ENCODE measurements around the gene FBLN2.
"Not testable (repeated sequence)": the region's sequence is repeated elsewhere in the genome, so short reads cannot be mapped to it uniquely, and the experiment has no call there.

Gene FBLN2

GRCh38 chr3:13519006-13519791 lies 29.7 kb upstream of the FBLN2 start:
- H3K4me1 Mint-ChIP-seq: no peaks in the 10 kb centered on the region
- peaks cover 14% of the 10 kb centered on the region for H3K27me3 Mint-ChIP-seq
- no peak overlapping the region for H3K4me3 Mint-ChIP-seq
- no peak overlapping the region for H3K27ac Mint-ChIP-seq
- DNase-seq (ENCODE audit: low spot score in 2 of 2) (no peak), ATAC-seq (ENCODE audit: low read depth) (no peak)
- no peaks in the 10 kb centered on the region for H3K36me3 Mint-ChIP-seq
- peaks cover 3% of the 10 kb centered on the region for H3K9me3 Mint-ChIP-seq

GRCh38 chr3:13520326-13520880 lies 28.5 kb upstream of the FBLN2 start:
- no peaks in the 10 kb centered on the region for H3K36me3 Mint-ChIP-seq
- no peak overlapping the region for H3K4me3 Mint-ChIP-seq
- peaks cover 14% of the 10 kb centered on the region for H3K27me3 Mint-ChIP-seq
- no peak overlapping the region for H3K27ac Mint-ChIP-seq
- no peak for DNase-seq (ENCODE audit: low spot score in 2 of 2)
- no peaks in the 10 kb centered on the region for H3K4me1 Mint-ChIP-seq
- peaks cover 3% of the 10 kb centered on the region for H3K9me3 Mint-ChIP-seq
- ATAC-seq (ENCODE audit: low read depth): no peak

DNA sequence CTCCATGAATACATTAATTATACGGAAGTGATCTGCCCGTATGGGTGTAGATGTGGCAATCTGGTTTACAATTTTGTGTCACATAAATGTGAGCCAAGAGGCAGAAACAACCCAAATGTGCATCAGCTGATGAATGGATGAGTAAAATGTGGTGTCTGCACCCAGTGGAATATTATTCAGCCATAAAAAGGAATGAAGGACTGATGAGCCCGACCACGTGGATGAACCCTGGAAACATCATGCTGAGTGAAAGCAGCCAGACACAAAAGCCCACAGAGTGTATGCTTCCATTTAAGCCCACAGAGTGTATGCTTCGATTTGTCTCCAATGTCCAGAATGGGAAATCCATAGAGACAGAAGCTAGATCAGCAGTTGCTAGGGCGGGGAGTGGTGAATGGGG lies 27.6 kb upstream of the FBLN2 start:
- no peak for DNase-seq (ENCODE audit: low spot score in 2 of 2)
- Mint-ChIP-seq H3K4me3 (no peak overlapping the region), H3K4me1 (no peaks in the 10 kb centered on the region), H3K27ac (no peak overlapping the region), H3K27me3 (peaks cover 14% of the 10 kb centered on the region), H3K36me3 (no peaks in the 10 kb centered on the region), H3K9me3 (peaks cover 3% of the 10 kb centered on the region)
- no peak for ATAC-seq (ENCODE audit: low read depth)

DNA sequence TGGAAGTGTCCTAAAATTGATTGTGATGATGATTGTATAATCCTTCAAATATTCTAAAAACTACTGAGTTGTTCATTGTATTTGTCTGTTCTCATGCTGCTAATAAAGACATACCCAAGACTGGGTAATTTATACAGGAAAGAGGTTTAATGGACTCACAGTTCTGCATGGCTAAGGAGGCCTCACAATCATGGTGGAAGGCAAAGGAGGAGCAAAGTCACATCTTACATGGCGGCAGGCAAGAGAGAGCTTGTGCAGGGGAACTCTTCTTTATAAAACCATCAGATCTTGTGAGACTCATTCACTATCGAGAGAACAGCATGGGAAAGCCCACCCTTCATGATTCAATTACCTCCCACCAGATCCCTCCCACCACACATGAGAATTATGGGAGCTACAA lies 27.2 kb upstream of the FBLN2 start:
- not testable (repeated sequence) for H3K9me3 Mint-ChIP-seq; ATAC-seq (ENCODE audit: low read depth); DNase-seq (ENCODE audit: low spot score in 2 of 2); H3K36me3 Mint-ChIP-seq; H3K4me3 Mint-ChIP-seq; H3K4me1 Mint-ChIP-seq; H3K27ac Mint-ChIP-seq
- peaks cover 16% of the 10 kb centered on the region for H3K27me3 Mint-ChIP-seq

GRCh38 chr3:13522236-13522635 lies 26.7 kb upstream of the FBLN2 start:
- H3K27me3 Mint-ChIP-seq: peaks cover 16% of the 10 kb centered on the region
- H3K4me1 Mint-ChIP-seq: no peaks in the 10 kb centered on the region
- ATAC-seq (ENCODE audit: low read depth): no peak
- H3K27ac Mint-ChIP-seq: no peak overlapping the region
- DNase-seq (ENCODE audit: low spot score in 2 of 2): no peak
- H3K4me3 Mint-ChIP-seq: no peak overlapping the region
- H3K9me3 Mint-ChIP-seq: peaks cover 3% of the 10 kb centered on the region
- no peaks in the 10 kb centered on the region for H3K36me3 Mint-ChIP-seq

DNA sequence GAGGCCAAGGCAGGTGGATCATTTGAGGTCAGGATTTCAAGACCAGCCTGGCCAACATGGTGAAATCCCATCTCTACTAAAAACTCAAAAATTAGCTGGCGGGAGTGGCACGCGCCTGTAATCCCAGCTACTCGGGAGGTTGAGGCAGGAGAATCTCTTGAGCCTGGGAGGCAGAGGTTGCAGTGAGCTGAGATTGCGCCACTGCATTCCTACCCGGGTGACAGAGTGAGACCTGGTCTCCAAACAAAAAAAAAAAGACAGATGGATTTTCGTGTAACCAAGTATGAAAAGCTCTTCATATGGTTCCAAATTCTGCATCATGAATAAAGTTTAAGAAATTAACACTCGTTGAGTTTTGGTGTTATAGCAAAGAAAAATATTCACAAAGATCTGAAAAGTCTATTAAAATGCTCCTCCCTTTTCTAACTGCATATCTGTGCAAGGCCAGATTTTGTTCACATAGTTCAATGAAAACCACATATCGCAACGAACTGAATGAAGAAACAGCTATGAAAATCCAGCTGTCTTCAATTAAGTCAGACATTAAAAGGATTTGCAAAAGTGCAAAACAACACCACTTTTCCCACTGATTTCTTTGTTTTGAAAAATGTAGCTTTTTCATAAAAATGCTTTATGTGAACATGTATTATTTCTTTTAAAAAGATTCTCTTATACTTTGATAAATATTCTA lies 23.8 kb upstream of the FBLN2 start:
- DNase-seq (ENCODE audit: low spot score in 2 of 2) (no peak), ATAC-seq (ENCODE audit: low read depth) (no peak)
- H3K27ac Mint-ChIP-seq: no peak overlapping the region
- H3K9me3 Mint-ChIP-seq: peaks cover 3% of the 10 kb centered on the region
- no peak overlapping the region for H3K4me3 Mint-ChIP-seq
- H3K27me3 Mint-ChIP-seq: peaks cover 17% of the 10 kb centered on the region
- H3K4me1 Mint-ChIP-seq: no peaks in the 10 kb centered on the region
- H3K36me3 Mint-ChIP-seq: no peaks in the 10 kb centered on the region

DNA sequence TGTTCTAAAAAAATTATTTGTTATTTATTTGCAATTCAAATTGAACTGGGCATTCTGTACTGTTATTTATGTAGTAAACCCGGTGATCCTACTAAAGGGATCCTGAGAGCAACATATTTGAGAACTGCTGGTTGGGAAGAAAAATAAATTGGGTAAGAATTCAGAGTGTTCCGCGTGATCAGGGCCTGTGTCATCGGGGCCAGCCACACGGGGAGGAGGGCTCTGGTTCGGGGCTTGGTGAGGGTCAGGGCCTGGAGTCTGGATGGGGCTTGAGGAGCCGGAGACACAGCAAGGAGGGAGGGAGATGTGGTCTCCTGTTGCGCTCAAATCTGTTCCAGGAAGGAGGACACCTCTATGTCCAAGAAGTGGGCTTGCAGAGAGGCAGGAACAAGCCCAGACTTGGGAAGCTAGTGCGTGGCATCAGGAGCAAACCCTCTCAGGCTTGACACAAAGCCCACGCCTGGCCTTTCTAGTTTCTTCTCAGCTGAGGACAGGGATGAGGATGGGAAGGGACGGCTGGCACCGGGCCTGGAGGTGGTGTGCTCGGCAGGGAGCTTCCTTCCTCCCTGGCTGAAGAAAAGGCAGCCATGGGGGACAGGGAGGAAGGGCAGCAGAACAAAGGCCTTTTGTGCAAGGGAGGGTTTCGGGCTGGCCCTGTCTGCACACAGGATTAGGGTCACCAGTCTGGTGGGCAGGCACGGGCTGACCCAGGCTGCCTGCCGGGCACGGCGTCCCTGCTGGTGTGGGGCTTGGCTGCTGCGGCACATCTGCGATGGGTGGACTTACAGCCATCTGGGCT lies 22.9 kb upstream of the FBLN2 start:
- Mint-ChIP-seq H3K4me1 (no peaks in the 10 kb centered on the region), H3K9me3 (peaks cover 3% of the 10 kb centered on the region), H3K27me3 (peaks cover 21% of the 10 kb centered on the region), H3K27ac (no peak overlapping the region), H3K36me3 (no peaks in the 10 kb centered on the region), H3K4me3 (no peak overlapping the region)
- DNase-seq (ENCODE audit: low spot score in 2 of 2) (no peak), ATAC-seq (ENCODE audit: low read depth) (no peak)

DNA sequence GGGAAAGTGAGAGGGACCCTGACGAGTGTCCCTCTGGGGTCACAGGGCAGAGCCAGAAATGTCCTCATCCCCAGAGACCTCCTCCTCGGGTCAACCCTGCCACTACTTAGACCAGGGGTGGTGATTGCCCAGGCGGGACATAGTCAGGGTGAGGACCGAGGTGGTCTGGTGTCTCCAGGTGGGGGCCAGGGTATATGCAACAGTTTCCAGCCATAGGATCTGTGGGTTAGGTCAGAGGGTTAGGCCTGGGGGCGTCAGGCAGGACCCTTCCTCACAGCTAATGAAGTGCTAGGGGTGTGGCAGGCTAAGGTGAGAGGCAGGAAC lies 22.3 kb upstream of the FBLN2 start:
- H3K4me1 Mint-ChIP-seq: no peaks in the 10 kb centered on the region
- no peak overlapping the region for H3K4me3 Mint-ChIP-seq
- no peak overlapping the region for H3K27ac Mint-ChIP-seq
- no peaks in the 10 kb centered on the region for H3K36me3 Mint-ChIP-seq
- ATAC-seq (ENCODE audit: low read depth) (no peak), DNase-seq (ENCODE audit: low spot score in 2 of 2) (no peak)
- peaks cover 21% of the 10 kb centered on the region for H3K27me3 Mint-ChIP-seq
- peaks cover 2% of the 10 kb centered on the region for H3K9me3 Mint-ChIP-seq

DNA sequence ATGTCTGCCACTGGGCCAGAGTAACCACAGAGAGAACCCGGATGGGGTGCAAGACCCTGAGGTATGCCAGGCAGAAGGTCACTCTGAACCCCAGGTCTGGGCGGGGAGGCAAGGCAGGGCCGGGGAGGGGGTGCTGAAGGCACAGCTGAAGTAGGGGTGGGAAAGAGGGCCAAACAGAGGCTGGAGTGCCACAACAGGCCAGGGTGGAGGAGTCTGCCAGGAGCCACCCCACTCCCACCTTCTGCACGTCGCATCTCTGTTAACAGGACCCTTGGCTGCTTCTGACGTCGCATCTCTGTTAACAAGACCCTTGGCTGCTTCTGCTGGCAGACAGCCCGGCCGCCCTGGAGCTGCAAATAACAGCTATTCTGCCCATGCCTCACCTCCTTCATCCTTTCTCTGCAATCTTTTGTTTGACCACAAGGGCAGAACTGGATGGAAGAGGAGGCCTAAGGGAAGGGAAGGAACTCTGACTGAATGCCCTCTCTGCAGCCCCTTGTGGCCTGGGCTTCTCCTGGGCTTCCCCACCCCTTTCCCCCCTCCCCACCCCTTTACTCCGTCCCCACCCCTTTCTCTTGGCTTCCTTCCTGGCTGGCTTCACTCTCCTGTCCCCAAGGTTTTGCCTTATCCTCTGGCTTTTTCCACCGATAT lies 20.6 kb upstream of the FBLN2 start:
- Mint-ChIP-seq H3K9me3 (no peaks in the 10 kb centered on the region), H3K36me3 (no peaks in the 10 kb centered on the region), H3K27ac (no peak overlapping the region), H3K27me3 (peaks cover 16% of the 10 kb centered on the region), H3K4me1 (no peaks in the 10 kb centered on the region), H3K4me3 (no peak overlapping the region)
- DNase-seq (ENCODE audit: low spot score in 2 of 2): no peak
- no peak for ATAC-seq (ENCODE audit: low read depth)

DNA sequence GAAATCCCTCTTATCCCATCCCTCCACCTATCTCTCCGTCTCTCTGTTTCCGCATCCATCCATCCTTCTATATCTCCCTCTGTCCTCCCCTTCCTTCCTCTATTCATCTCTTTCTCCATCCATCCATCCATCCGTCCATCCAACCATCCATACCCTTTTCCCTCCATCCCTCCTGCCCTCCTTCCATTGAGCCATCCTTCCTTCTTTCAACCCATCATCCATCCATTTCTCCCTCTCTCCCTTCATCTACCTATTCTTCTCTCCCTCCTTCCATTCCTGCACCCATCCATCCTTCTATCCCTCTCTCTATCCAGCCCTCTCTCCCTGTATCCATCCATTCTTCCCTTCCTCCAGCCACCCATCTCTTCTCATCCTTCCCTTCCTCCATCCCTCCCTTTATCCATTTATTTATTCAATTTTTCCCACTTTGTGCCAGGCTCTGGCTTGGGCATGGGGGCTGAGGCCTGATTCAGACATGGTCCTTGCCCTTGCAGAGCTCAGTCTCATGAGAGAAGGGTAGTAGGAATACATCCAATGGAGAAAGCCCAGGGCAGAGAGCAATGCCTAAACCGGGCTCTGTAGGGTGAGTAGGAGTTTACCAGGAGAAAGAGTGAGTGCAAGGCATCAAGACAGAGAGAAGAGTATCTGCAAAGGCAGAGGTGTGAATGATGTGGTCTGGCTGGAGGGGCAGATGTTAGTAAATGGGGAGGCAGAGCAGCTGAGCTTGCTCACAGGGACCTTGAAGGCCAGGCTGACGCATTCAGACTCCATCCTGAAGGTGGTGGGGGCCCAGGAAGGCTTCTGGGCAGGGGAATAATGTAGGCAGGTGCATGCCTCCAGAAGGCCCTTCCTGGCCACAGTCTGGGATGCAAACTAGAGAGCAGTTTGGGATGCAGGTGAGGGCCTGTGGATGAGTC lies 19.5 kb upstream of the FBLN2 start:
- H3K9me3 Mint-ChIP-seq: no peaks in the 10 kb centered on the region
- H3K4me1 Mint-ChIP-seq: no peaks in the 10 kb centered on the region
- no peak overlapping the region for H3K4me3 Mint-ChIP-seq
- no peak for DNase-seq (ENCODE audit: low spot score in 2 of 2)
- no peaks in the 10 kb centered on the region for H3K36me3 Mint-ChIP-seq
- no peak overlapping the region for H3K27ac Mint-ChIP-seq
- H3K27me3 Mint-ChIP-seq: peaks cover 19% of the 10 kb centered on the region
- ATAC-seq (ENCODE audit: low read depth): no peak

- no peak for ATAC-seq (ENCODE audit: low read depth)
- Mint-ChIP-seq H3K27ac (no peak overlapping the region), H3K27me3 (peaks cover 23% of the 10 kb centered on the region), H3K4me3 (no peak overlapping the region), H3K36me3 (no peaks in the 10 kb centered on the region), H3K9me3 (no peaks in the 10 kb centered on the region), H3K4me1 (no peaks in the 10 kb centered on the region)
- DNase-seq (ENCODE audit: low spot score in 2 of 2): no peak
These were observed 18.5 kb upstream of the FBLN2 start for GRCh38 chr3:13530241-13531009.

DNA sequence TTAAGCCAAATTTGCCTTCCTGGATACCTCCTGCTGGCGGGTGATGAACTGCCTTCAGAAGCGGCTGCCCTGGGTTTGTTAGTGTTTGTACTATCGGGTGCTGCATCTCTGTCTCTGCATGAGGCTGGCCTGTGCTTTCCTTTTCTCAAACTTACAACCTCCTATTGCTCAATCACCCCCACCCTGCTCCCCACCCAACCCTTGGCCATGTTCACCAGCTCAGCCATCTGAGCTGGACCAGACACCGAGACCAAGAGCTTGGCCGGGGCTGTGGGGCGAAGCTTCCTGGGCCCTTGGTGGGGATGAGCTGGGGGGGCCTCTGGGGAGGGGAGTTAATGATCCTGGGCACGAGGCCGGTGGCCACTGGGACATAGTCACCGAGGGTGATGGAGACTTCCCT lies 16.8 kb upstream of the FBLN2 start:
- no peak overlapping the region for H3K27ac Mint-ChIP-seq
- no peaks in the 10 kb centered on the region for H3K9me3 Mint-ChIP-seq
- DNase-seq (ENCODE audit: low spot score in 2 of 2) (no peak), ATAC-seq (ENCODE audit: low read depth) (no peak)
- H3K4me3 Mint-ChIP-seq: no peak overlapping the region
- no peaks in the 10 kb centered on the region for H3K36me3 Mint-ChIP-seq
- H3K27me3 Mint-ChIP-seq: peaks cover 30% of the 10 kb centered on the region
- H3K4me1 Mint-ChIP-seq: peaks cover 4% of the 10 kb centered on the region
